Measurements from ENCODE around the gene LIMCH1.
"Not testable (repeated sequence)": the region's sequence is repeated elsewhere in the genome, so short reads cannot be mapped to it uniquely, and the experiment has no call there.

LIMCH1 gene

DNA sequence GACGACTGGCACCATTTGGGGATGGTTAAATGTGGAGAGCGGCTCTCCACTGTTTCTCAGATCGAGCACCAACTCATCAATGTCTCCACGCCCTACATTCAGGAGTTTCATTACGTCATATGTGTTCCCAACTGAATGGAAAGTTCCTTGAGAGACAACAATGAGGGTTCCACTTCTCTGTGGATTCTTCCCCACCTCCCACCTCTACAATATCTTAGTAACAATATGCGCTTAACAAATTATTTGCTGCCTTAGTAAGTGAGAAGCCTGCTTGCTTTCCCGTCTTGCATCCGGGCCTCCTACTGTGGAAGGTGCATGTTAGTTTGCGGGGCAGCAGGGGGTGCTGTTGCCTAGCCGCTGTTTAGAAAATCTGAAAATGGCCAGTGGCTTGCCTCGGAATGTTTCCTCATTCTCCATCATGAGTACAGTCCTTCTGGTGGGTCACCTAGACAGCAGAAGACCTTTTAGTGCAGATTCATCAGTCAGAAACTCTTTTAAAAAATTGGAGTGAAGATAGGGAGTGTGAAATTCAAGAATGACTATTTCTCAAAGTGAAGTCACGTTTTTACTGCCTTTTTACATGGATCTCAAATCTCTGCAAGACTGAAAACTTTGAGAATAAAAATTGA is 154.9 kb downstream of the LIMCH1 start:
- Mint-ChIP-seq H3K27ac (no peak overlapping the region), H3K27me3 (peaks cover 2% of the 10 kb centered on the region), H3K4me3 (no peak overlapping the region), H3K36me3 (no peaks in the 10 kb centered on the region), H3K9me3 (no peaks in the 10 kb centered on the region), H3K4me1 (peaks cover 3% of the 10 kb centered on the region)
- DNase-seq (ENCODE audit: low spot score in 2 of 2) (peak in 1 of 2 donors; percentile 17), ATAC-seq (ENCODE audit: low read depth) (no peak)

DNA sequence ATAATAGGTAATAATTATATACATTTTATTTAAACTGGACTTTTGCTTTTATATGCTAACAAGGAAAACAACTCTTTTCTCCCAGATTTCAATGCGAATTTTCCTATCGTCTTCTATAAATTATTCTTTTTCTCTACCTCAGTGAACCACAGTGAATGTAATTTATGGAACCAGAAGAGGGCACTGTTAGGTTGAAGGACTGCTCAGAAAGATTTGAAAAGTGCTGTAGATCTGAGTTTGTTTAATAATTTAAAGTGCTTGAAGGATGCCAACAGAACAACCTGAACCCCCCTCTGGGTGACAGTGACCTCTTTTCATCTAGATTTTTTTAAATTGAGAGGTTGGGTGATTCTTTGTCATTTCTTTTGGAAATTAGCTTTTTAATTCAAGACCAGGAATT is 155.7 kb downstream of the LIMCH1 start:
- Mint-ChIP-seq H3K4me3 (no peak overlapping the region), H3K36me3 (no peaks in the 10 kb centered on the region), H3K27me3 (peaks cover 3% of the 10 kb centered on the region), H3K27ac (no peak overlapping the region), H3K4me1 (peaks cover 3% of the 10 kb centered on the region), H3K9me3 (no peaks in the 10 kb centered on the region)
- no peak for ATAC-seq (ENCODE audit: low read depth)
- DNase-seq (ENCODE audit: low spot score in 2 of 2): no peak

- Mint-ChIP-seq H3K9me3 (no peaks in the 10 kb centered on the region), H3K27ac (no peak overlapping the region), H3K36me3 (no peaks in the 10 kb centered on the region), H3K4me1 (peaks cover 3% of the 10 kb centered on the region), H3K27me3 (peaks cover 3% of the 10 kb centered on the region), H3K4me3 (no peak overlapping the region)
- no peak for ATAC-seq (ENCODE audit: low read depth)
- DNase-seq (ENCODE audit: low spot score in 2 of 2): no peak
Observed at GRCh38 chr4:41696131-41696530, 158.2 kb downstream of the LIMCH1 start.

DNA sequence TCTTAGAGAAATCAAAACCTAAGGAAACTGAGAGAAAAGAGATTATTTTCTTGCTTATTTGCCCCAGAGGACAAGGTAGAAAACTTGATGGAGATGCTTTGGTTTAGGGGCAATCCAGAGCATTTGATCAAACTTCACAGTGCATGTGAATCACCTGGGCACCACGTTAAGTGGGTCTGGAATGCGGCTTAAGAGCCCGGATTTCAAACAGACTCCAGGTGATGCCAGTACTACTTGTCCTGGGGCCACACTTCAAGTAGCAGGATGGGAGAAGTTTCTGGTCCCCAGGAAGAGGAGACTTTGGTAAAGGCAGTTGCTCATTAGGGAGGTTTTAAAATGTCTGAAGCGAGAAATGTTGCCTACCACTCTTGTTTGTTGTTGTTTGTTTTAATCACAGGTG is 158.8 kb downstream of the LIMCH1 start:
- no peak for ATAC-seq (ENCODE audit: low read depth)

DNA sequence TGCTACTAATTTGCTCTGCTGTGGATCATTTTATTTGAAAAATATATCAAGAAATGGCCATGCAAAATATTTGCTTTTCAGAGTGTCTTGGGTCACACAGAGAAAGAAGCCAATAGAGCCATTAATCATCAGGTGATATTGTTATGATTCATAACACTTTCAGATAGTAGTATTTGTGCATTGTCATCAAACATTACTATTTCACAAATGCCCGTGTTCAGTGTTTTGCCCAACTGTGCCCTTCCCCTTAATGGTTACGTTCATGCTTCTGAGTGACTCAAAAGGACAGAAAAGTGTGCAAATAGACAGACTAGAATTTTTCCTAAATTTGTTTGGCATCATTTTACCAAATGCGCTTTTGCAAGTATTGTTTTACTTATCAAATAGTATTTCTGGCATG is 164.0 kb downstream of the LIMCH1 start:
- Mint-ChIP-seq H3K36me3 (no peaks in the 10 kb centered on the region), H3K4me1 (no peaks in the 10 kb centered on the region), H3K9me3 (no peaks in the 10 kb centered on the region), H3K4me3 (no peak overlapping the region), H3K27ac (no peak overlapping the region), H3K27me3 (peaks cover 8% of the 10 kb centered on the region)
- DNase-seq (ENCODE audit: low spot score in 2 of 2) (no peak), ATAC-seq (ENCODE audit: low read depth) (no peak)

More for the DNA sequence above, 158.8 kb downstream of the LIMCH1 start:
- Mint-ChIP-seq H3K4me1 (peaks cover 3% of the 10 kb centered on the region), H3K27ac (no peak overlapping the region), H3K9me3 (no peaks in the 10 kb centered on the region), H3K36me3 (no peaks in the 10 kb centered on the region), H3K27me3 (peaks cover 3% of the 10 kb centered on the region), H3K4me3 (no peak overlapping the region)
- DNase-seq (ENCODE audit: low spot score in 2 of 2): no peak

DNA sequence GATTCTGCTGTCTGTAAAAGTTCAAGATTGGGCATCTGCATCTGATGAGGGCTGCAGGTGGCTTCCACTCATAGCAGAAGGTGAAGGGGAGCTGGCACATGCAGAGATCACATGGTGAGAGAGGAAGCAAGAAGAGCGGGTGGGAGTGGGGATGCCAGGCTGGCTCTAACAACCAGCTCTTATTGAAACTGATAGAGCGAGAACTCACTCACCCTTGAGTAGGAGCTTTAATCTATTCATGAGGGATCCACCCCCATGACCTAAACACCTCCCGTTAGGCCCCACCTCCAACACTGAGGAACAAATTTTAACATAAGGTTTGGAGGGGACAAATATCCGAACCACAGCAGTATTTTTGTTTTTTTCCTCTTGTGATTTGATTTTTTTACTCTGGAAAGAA is 164.8 kb downstream of the LIMCH1 start:
- Mint-ChIP-seq H3K27ac (no peak overlapping the region), H3K4me1 (no peaks in the 10 kb centered on the region), H3K27me3 (peaks cover 6% of the 10 kb centered on the region)

DNA sequence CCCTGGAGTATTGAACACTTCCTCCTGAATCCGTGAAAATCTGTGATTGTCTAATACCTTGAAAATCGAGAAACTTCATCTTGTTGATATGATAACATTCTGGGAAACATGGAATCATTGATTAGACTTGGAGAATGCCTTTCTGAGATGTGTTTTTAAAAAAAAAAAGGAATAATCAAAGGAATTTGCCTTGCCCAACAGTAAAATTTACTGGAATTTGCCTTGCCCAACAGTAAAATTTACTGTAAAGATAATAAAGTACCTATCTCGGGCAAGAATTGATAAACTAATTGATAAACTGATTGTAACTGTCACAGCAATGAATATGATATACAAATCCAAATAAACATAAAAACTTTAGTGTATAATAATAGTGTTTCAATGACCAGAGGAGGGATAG is 165.8 kb downstream of the LIMCH1 start:
- H3K36me3 Mint-ChIP-seq: no peaks in the 10 kb centered on the region
- H3K9me3 Mint-ChIP-seq: no peaks in the 10 kb centered on the region
- ATAC-seq (ENCODE audit: low read depth) (no peak), DNase-seq (ENCODE audit: low spot score in 2 of 2) (no peak)
- H3K27ac Mint-ChIP-seq: no peak overlapping the region
- H3K4me3 Mint-ChIP-seq: no peak overlapping the region
- H3K4me1 Mint-ChIP-seq: no peaks in the 10 kb centered on the region
- peaks cover 7% of the 10 kb centered on the region for H3K27me3 Mint-ChIP-seq

More for the DNA sequence above, 164.8 kb downstream of the LIMCH1 start:
- H3K9me3 Mint-ChIP-seq: no peaks in the 10 kb centered on the region
- ATAC-seq (ENCODE audit: low read depth) (no peak), DNase-seq (ENCODE audit: low spot score in 2 of 2) (no peak)
- no peak overlapping the region for H3K4me3 Mint-ChIP-seq
- no peaks in the 10 kb centered on the region for H3K36me3 Mint-ChIP-seq

- DNase-seq (ENCODE audit: low spot score in 2 of 2) (no peak), ATAC-seq (ENCODE audit: low read depth) (no peak)
- no peaks in the 10 kb centered on the region for H3K9me3 Mint-ChIP-seq
- H3K4me3 Mint-ChIP-seq: no peak overlapping the region
- peaks cover 5% of the 10 kb centered on the region for H3K27me3 Mint-ChIP-seq
- H3K36me3 Mint-ChIP-seq: no peaks in the 10 kb centered on the region
- H3K27ac Mint-ChIP-seq: no peak overlapping the region
- no peaks in the 10 kb centered on the region for H3K4me1 Mint-ChIP-seq
Observed at GRCh38 chr4:41709844-41710481, 172.0 kb downstream of the LIMCH1 start.

- DNase-seq (ENCODE audit: low spot score in 2 of 2); H3K27me3 Mint-ChIP-seq; H3K4me1 Mint-ChIP-seq; H3K27ac Mint-ChIP-seq; H3K9me3 Mint-ChIP-seq; ATAC-seq (ENCODE audit: low read depth); H3K36me3 Mint-ChIP-seq; H3K4me3 Mint-ChIP-seq: not testable (repeated sequence)
Observed at GRCh38 chr4:41711654-41712053, 173.7 kb downstream of the LIMCH1 start.

DNA sequence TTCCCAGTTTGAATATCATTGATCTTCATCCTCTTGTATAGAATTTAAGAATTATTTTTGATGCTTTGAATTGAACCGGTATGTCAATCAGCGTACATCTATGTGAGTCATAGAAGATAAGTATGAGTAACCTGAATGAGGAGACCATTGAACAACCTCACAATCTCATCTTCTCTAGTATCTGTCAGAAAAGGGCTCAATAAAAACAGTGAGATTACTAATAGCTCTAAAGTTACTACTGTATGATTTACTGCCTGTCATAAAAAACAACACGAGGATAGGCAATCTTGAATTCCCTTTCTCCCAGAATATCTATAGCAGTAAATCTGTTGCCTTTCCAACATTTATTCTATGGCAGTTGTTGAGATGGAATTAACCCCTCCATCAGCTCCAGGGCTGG is 174.5 kb downstream of the LIMCH1 start:
- Mint-ChIP-seq H3K27me3 (peaks cover 5% of the 10 kb centered on the region), H3K4me3 (no peak overlapping the region), H3K27ac (no peak overlapping the region), H3K9me3 (no peaks in the 10 kb centered on the region), H3K36me3 (no peaks in the 10 kb centered on the region), H3K4me1 (no peaks in the 10 kb centered on the region)
- DNase-seq (ENCODE audit: low spot score in 2 of 2): no peak
- ATAC-seq (ENCODE audit: low read depth): no peak

DNA sequence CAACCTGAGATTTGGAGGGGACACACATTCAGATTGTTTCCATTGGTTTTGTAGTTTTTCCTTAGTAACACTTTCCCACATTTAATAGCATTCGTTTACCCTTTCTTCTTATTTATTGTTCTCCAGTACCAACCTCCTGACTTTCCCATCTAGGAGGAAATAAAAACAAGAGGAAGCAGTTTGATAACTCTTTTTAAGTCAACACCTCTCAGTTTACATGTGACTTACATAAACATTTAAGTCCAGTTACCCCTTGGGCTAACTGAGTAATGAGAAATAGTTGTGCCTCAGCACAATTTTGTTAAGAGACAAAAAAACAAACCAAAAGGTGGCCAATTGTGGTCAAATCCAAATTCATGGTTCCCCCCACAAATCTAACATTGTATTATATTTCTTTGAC is 175.8 kb downstream of the LIMCH1 start:
- Mint-ChIP-seq H3K27ac (no peak overlapping the region), H3K36me3 (no peaks in the 10 kb centered on the region), H3K4me1 (no peaks in the 10 kb centered on the region), H3K9me3 (no peaks in the 10 kb centered on the region), H3K27me3 (peaks cover 3% of the 10 kb centered on the region), H3K4me3 (no peak overlapping the region)
- no peak for DNase-seq (ENCODE audit: low spot score in 2 of 2)
- ATAC-seq (ENCODE audit: low read depth): no peak

DNA sequence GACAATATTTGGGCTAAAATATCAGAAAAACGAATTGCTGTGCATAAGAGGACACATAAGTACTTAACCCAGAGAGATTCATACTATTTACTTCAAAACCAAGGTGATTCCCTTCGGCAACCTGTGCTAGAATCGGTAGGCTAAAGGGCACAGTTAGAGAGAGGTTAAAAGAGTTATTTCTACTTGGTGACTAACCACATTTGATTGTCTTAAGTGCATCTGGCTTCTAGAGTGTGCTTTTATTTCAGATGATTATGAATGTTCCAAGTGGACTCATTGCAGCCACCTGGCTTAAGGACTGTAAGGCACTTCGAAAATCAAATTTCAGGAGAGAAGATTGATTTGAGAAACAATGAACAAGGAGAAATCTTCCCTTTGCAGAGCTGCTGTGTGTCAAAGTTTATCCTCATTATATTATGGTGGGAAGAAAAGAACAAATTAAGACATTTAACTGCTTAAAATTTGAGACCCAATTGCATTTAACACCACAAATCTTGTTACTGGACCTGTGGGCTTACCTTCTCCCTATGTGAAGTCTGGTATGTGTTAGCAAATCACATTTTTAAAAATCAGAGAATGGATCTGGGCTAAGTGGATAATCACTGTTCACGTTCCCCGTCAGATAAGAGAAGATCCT is 176.5 kb downstream of the LIMCH1 start:
- Mint-ChIP-seq H3K27me3 (peaks cover 5% of the 10 kb centered on the region), H3K9me3 (no peaks in the 10 kb centered on the region), H3K4me3 (no peak overlapping the region), H3K4me1 (no peaks in the 10 kb centered on the region), H3K27ac (no peak overlapping the region), H3K36me3 (no peaks in the 10 kb centered on the region)
- ATAC-seq (ENCODE audit: low read depth): no peak
- DNase-seq (ENCODE audit: low spot score in 2 of 2): no peak

DNA sequence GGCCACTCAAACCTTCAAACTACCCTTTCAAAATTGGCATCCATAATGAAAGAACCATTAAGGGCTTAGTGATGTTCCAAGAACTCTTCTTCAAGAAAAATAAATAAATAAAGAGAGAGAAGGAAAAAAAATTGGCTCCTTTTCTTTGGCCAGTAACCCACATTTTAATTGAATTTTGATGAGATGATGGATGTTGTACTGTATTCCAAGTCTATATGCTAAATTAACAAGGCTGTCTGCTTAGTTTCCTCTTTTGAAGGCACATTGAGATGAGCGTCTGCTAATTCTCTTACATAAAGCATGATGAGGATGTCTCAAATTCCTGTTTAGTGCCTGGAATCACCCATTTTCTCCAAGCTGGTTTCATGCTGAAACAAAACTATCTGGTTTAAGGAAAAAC is 177.2 kb downstream of the LIMCH1 start:
- no peak for ATAC-seq (ENCODE audit: low read depth)
- Mint-ChIP-seq H3K27me3 (peaks cover 6% of the 10 kb centered on the region), H3K36me3 (no peaks in the 10 kb centered on the region), H3K4me1 (no peaks in the 10 kb centered on the region), H3K4me3 (no peak overlapping the region), H3K27ac (no peak overlapping the region), H3K9me3 (peaks cover 1% of the 10 kb centered on the region)
- DNase-seq (ENCODE audit: low spot score in 2 of 2): no peak

- Mint-ChIP-seq H3K4me3 (no peak overlapping the region), H3K9me3 (peaks cover 2% of the 10 kb centered on the region), H3K27ac (no peak overlapping the region), H3K36me3 (no peaks in the 10 kb centered on the region), H3K27me3 (peaks cover 6% of the 10 kb centered on the region), H3K4me1 (no peaks in the 10 kb centered on the region)
- DNase-seq (ENCODE audit: low spot score in 2 of 2): no peak
- no peak for ATAC-seq (ENCODE audit: low read depth)
Observed at GRCh38 chr4:41718907-41719306, 180.9 kb downstream of the LIMCH1 start.

GRCh38 chr4:41719417-41719816 is 181.5 kb downstream of the LIMCH1 start:
- H3K27ac Mint-ChIP-seq: no peak overlapping the region
- H3K4me3 Mint-ChIP-seq: no peak overlapping the region
- H3K36me3 Mint-ChIP-seq: no peaks in the 10 kb centered on the region
- peaks cover 6% of the 10 kb centered on the region for H3K27me3 Mint-ChIP-seq
- ATAC-seq (ENCODE audit: low read depth) (no peak), DNase-seq (ENCODE audit: low spot score in 2 of 2) (no peak)
- H3K4me1 Mint-ChIP-seq: no peaks in the 10 kb centered on the region
- H3K9me3 Mint-ChIP-seq: peaks cover 2% of the 10 kb centered on the region

Data from memory B cell (primary cell).